IMR-90 (cell line): Measurements from ENCODE around the gene MORN5.

Experiments used
- CEBPB ChIP-seq: IDR thresholded peaks from 2 replicates; pipeline ENCODE4 v1.6.1; 2012; ENCODE audit warnings: low read depth, low read length, improper control_type of control experiment
- CTCF ChIP-seq: conservative IDR thresholded peaks from 2 replicates; pipeline ENCODE4 v1.5.1; 2012; ENCODE audit warnings: mild to moderate bottlenecking, low read depth, low read length, improper control_type of control experiment
- MAFK ChIP-seq: IDR thresholded peaks from 2 replicates; pipeline ENCODE4 v1.6.1; 2012; ENCODE audit warnings: low read depth, low read length, improper control_type of control experiment
- POLR2A ChIP-seq: IDR thresholded peaks from 2 replicates; pipeline ENCODE4 v1.6.1; 2012; ENCODE audit warnings: mild to moderate bottlenecking, low read depth, low read length
- TF ChIP-seq, protein P1 (sequence below): fragments of 150-350 bp; IDR thresholded peaks from 2 replicates; pipeline ENCODE4 v1.6.1; 2017; ENCODE audit warnings: mild to moderate bottlenecking, antibody characterized with exemption, low read length, low read depth

DNA sequence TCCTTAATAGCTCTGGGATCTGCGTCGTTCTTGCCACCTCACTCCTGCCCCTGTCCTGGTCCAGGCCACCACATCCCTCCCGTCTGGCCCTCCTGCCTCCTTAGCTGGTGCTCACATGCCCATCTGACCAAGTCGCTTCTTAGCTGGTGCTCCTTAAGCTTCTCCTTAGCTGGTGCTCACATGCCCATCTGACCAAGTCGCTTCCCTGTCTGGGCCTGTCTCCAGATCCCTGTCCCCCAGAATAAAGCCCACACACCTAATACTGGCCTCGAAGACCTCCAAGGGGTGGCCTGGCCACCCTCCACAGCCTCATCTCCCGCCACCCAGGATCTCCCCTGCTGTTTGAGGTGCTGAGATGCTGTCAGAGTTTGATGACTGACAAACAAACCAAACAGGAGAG is 35.2 kb upstream of the MORN5 start:
- TF ChIP-seq POLR2A (no peak), CTCF (no peak), CEBPB (no peak), MAFK (no peak)
- TF ChIP-seq, protein P1, sequence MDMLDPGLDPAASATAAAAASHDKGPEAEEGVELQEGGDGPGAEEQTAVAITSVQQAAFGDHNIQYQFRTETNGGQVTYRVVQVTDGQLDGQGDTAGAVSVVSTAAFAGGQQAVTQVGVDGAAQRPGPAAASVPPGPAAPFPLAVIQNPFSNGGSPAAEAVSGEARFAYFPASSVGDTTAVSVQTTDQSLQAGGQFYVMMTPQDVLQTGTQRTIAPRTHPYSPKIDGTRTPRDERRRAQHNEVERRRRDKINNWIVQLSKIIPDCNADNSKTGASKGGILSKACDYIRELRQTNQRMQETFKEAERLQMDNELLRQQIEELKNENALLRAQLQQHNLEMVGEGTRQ = no peak
